ENCODE results near the gene FBXO22. TPM values are rescaled to one million over a fixed set of nuclear protein-coding genes. Genes with fewer than 3 reads are reported as not detected.
"Not testable (repeated sequence)": the region's sequence is repeated elsewhere in the genome, so short reads cannot be mapped to it uniquely, and the experiment has no call there.

The FBXO22 gene
- total RNA-seq, result 13.0 TPM

- no peaks in the 10 kb centered on the region for H3K36me3 ChIP-seq
- TF ChIP-seq POLR2A (IDR thresholded peaks at IDR 0.05) (no peak), POLR2AphosphoS5 (IDR thresholded peaks at IDR 0.05; ENCODE audit: insufficient read depth in 1 of 2, low read depth in 1 of 2) (peak; percentile 94)
- DNase-seq (ENCODE audit: extremely low spot score in 2 of 2), result peak in 1 of 2 donors; percentile 89
- intact Hi-C loops (cut with DNase I), result no loop called here
- H3K4me1 ChIP-seq, result peaks cover 29% of the 10 kb centered on the region
- peak within 1 kb of the TSS; percentile 77 for H3K27ac ChIP-seq
- peak within 1 kb of the TSS; percentile 89 to 90 for H3K4me3 ChIP-seq
- H3K27me3 ChIP-seq, result no peaks in the 10 kb centered on the region
- no peaks in the 10 kb centered on the region for H3K9me3 ChIP-seq
Measured at GRCh38 chr15:75903331-75904239, at the start of gene FBXO22. TSS of gene FBXO22 (plus strand) at chr15:75903878. CDS start at chr15:75903964, 86 bp downstream.

GRCh38 chr15:75857886-75858285, 45.8 kb upstream of the FBXO22 start:
- intact Hi-C loops (cut with DNase I), result no loop called here
- Histone ChIP-seq H3K4me1 (no peaks in the 10 kb centered on the region), H3K9me3 (no peaks in the 10 kb centered on the region), H3K4me3 (no peak overlapping the region), H3K27ac (no peak overlapping the region), H3K27me3 (no peaks in the 10 kb centered on the region), H3K36me3 (peaks cover 5 to 9% of the 10 kb centered on the region in 2 donors)
- TF ChIP-seq, protein P1, sequence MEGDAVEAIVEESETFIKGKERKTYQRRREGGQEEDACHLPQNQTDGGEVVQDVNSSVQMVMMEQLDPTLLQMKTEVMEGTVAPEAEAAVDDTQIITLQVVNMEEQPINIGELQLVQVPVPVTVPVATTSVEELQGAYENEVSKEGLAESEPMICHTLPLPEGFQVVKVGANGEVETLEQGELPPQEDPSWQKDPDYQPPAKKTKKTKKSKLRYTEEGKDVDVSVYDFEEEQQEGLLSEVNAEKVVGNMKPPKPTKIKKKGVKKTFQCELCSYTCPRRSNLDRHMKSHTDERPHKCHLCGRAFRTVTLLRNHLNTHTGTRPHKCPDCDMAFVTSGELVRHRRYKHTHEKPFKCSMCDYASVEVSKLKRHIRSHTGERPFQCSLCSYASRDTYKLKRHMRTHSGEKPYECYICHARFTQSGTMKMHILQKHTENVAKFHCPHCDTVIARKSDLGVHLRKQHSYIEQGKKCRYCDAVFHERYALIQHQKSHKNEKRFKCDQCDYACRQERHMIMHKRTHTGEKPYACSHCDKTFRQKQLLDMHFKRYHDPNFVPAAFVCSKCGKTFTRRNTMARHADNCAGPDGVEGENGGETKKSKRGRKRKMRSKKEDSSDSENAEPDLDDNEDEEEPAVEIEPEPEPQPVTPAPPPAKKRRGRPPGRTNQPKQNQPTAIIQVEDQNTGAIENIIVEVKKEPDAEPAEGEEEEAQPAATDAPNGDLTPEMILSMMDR (IDR thresholded peaks at IDR 0.05), result no peak
- no peak for TF ChIP-seq POLR2A (IDR thresholded peaks at IDR 0.05)
- no peak for TF ChIP-seq POLR2AphosphoS5 (IDR thresholded peaks at IDR 0.05; ENCODE audit: insufficient read depth in 1 of 2, low read depth in 1 of 2)
- no peak for DNase-seq (ENCODE audit: extremely low spot score in 2 of 2)

- H3K36me3 ChIP-seq, result no peaks in the 10 kb centered on the region
- no peak overlapping the region for H3K4me3 ChIP-seq
- H3K27ac ChIP-seq, result no peak overlapping the region
- intact Hi-C loops (cut with DNase I), result no loop called here
- H3K9me3 ChIP-seq, result no peaks in the 10 kb centered on the region
- H3K4me1 ChIP-seq, result no peaks in the 10 kb centered on the region
- H3K27me3 ChIP-seq, result no peaks in the 10 kb centered on the region
- no peak for TF ChIP-seq POLR2AphosphoS5 (IDR thresholded peaks at IDR 0.05; ENCODE audit: insufficient read depth in 1 of 2, low read depth in 1 of 2)
- TF ChIP-seq, protein P1 (IDR thresholded peaks at IDR 0.05), result no peak
- no peak for TF ChIP-seq POLR2A (IDR thresholded peaks at IDR 0.05)
- no peak for DNase-seq (ENCODE audit: extremely low spot score in 2 of 2)
Measured at GRCh38 chr15:75861750-75862402, 41.8 kb upstream of the FBXO22 start.

- Histone ChIP-seq H3K4me3 (no peak overlapping the region), H3K27me3 (no peaks in the 10 kb centered on the region), H3K4me1 (no peaks in the 10 kb centered on the region), H3K36me3 (no peaks in the 10 kb centered on the region), H3K27ac (no peak overlapping the region), H3K9me3 (no peaks in the 10 kb centered on the region)
- no peak for DNase-seq (ENCODE audit: extremely low spot score in 2 of 2)
- no peak for TF ChIP-seq POLR2AphosphoS5 (IDR thresholded peaks at IDR 0.05; ENCODE audit: insufficient read depth in 1 of 2, low read depth in 1 of 2)
- TF ChIP-seq POLR2A (IDR thresholded peaks at IDR 0.05), result no peak
- TF ChIP-seq, protein P1 (IDR thresholded peaks at IDR 0.05), result no peak
- intact Hi-C loops (cut with DNase I), result no loop called here
Measured at GRCh38 chr15:75862796-75863195, 40.9 kb upstream of the FBXO22 start.

GRCh38 chr15:75864213-75865059, 39.2 kb upstream of the FBXO22 start:
- Histone ChIP-seq H3K9me3 (no peaks in the 10 kb centered on the region), H3K4me1 (no peaks in the 10 kb centered on the region), H3K36me3 (no peaks in the 10 kb centered on the region), H3K27me3 (no peaks in the 10 kb centered on the region), H3K27ac (no peak overlapping the region), H3K4me3 (no peak overlapping the region)
- intact Hi-C loops (cut with DNase I), result no loop called here
- TF ChIP-seq, protein P1 (IDR thresholded peaks at IDR 0.05), result no peak
- no peak for TF ChIP-seq POLR2A (IDR thresholded peaks at IDR 0.05)
- TF ChIP-seq POLR2AphosphoS5 (IDR thresholded peaks at IDR 0.05; ENCODE audit: insufficient read depth in 1 of 2, low read depth in 1 of 2), result no peak
- DNase-seq (ENCODE audit: extremely low spot score in 2 of 2), result no peak

DNA sequence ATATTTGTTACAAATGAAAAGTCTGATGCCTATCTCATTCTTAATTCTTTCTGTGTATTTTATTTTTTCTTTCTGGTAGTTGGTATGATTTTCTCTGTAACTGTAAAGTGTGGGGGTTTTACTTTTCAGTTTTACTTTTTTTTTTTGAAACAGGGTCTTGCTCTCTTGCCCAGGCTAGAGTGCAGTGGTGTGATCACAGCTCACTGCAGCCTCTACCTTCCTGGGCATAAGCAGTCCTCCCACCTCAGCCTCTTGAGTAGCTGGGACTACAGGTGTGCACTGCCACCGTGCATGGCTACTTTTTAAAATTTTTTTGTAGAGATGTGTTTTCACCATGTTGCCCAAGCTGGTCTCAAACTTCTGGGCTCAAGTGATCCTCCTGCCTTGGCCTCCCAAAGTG, 37.6 kb upstream of the FBXO22 start:
- H3K4me3 ChIP-seq; H3K4me1 ChIP-seq; intact Hi-C loops (cut with DNase I); DNase-seq (ENCODE audit: extremely low spot score in 2 of 2); H3K27ac ChIP-seq; H3K27me3 ChIP-seq; H3K9me3 ChIP-seq; H3K36me3 ChIP-seq: not testable (repeated sequence)

All from vagina (tissue), 2 donors.